GM18511 (cell line): ENCODE measurements around the gene HOXA9.

Source experiments
- ATAC-seq: cut with Tn5 transposase; IDR thresholded peaks from one replicate; pipeline ENCODE4 v1.9.1; 2021; ENCODE audit warnings: mild to moderate bottlenecking, moderate library complexity; ENCODE audit not compliant: unreplicated experiment

The HOXA9 gene

GRCh38 chr7:27188386-27189294 is 23.3 kb upstream of the HOXA9 start:
- ATAC-seq, result no peak

DNA sequence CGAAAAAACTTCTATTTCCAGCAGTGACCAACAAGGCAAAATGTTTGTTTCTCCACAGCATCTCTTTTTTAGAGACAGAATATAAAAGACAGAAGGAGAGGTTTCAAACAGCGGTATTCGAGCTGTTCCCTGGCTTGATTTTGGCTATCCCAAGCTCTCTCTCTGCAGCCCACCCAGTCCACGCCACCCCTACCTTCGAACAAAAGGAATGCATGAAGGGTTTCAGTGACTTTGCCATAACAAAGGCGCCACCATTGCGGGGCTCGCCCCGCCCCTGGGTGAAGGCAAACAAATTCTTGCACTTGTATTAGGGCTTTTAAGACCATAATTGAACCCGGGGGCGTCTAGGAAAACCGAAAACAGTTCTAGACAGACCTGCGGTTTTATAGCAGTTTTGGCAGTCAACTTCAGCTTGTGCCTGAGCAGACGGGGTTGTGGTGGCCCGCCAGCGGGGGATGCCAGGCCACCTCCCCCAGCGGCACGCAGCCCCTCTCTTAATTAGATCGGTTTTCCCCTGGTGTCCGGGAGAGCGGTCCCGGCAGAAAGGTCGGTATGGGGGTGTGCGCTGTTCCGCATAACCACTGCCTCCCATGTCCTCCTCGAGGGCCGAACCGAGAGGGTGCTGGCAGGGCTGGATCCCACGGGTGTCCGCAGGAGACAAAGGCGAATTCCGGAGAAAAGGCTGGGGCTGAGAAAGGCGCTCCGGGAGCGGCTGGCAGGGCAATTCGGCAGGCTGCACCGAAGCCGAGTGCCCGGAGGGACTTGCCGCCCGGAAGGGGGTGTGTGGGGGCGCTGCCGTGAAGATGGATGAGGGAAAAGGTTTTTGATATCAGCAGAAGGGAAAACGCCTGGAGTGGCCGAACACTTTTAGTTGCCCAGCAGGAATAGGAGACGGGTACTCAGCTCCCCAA is 22.4 kb upstream of the HOXA9 start:
- ATAC-seq, result no peak

DNA sequence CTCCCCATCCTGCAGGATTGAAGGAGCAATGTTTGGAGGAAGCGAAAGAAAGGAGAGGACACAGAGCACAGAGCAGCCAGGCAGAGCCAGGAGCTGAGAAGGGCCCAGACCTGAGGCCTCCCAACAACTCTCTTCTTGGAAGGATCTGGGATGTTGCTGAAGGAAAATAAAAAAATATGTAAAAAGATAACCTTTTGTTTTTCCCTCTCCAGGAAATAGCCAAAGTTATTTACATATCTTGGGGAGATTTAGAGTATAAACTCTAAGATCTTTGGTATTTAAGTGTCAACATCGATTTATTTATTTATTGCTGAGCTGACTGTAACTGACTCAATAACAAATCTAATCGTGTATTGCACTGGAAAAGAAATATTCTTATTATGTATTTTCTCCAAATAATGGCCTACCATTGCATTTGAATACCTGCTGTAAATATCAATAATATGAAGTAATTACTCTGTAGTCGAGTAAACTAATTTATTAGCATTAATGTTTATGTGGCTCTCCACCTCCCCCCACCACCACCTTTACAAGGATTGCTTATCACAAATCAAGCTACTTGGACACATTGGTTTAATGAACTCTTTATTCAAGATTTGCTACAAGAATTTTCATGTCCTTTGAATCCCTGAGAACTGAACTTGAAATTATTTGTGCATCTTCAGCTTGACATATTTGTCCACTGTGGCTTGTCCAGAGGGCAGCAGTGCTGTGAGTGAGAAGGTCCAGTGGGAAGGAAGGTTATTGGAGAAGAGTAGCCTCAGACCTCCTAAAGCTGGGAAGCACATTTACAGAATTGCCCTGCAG is 21.5 kb upstream of the HOXA9 start:
- no peak for ATAC-seq

DNA sequence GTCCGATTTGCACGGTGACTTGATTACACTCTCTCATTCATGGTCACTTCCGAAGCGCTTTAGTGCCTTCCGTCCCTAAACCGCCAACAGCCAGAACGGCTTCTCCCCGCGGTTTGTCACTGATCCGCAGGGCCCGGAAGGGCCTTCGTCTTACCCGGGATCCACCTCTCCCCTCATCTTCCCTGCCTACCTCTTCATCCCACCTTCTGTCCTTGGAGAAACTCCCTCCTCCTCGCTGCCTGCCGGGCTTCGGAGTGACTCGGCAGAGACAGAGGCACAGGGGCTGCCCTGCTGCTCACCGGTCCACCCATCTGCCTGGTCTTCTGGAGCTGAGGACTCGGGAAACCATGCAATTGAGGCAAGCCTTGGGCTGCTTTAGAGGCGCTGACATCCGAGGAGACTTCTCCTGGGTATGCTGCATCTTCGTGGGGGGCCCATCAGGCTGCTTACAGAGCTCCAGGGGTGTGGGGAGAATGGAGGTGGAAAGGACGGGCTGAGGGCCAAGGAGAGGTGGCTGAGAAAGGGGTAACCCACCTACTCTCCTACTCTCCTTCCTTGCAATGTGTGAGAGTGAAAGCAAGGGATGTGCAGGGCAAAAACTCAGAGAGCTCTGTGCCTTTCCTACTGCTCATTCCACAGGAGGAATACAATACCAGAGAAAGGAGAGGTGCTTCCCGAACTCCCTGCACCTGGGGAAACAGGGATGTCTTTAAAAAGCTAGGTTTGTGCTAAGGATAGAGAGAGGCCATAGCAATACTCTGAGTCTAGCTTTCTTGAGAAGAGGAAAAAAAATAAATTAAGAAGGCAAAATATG is 20.7 kb upstream of the HOXA9 start:
- no peak for ATAC-seq

DNA sequence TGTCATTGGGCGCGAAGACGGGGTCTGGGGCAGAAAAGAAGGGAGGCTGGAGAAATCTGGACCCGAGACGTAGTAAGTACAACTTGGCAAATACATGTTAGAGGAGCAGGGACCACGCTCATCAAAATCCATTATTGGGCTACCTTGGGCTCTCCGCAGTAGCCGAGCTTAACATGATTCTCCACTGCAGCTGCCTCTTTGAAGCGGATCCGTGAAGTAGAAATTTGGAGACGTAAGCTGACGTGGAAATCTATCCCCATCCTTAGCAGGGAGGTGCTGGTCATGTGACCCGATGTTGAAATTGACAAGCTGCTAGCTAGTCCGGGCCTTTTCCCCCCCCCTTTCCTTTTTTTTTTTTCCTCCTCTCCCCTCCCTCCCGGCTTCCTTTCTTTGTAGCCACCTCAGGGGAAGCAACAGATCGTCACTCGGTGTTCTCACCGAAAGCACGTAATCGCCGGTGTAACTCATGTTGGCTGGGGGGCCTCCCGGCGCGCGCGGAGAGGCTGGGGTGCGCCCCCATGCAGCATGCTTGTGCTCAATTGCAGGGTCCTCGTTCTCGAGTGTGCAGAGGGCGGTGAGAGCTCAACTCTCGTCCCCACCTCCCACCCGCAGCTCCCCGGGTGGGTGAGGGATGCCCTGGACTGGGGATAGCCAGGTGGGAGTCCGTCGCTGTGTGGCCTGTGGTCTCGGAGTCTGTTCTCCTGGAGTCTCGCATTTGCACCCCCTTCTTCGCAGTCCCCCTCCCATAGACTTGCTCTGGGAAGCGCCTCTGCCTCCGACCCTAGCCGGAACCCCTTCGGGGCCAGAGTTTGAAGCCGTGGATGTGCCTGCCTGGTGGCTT is 19.9 kb upstream of the HOXA9 start, which contains the start of gene HOXA11:
TSS of gene HOXA11 (minus strand) at position 220 of the 841 bp plus-strand sequence. CDS start at position 132, 88 bp downstream.
- ATAC-seq, result no peak

DNA sequence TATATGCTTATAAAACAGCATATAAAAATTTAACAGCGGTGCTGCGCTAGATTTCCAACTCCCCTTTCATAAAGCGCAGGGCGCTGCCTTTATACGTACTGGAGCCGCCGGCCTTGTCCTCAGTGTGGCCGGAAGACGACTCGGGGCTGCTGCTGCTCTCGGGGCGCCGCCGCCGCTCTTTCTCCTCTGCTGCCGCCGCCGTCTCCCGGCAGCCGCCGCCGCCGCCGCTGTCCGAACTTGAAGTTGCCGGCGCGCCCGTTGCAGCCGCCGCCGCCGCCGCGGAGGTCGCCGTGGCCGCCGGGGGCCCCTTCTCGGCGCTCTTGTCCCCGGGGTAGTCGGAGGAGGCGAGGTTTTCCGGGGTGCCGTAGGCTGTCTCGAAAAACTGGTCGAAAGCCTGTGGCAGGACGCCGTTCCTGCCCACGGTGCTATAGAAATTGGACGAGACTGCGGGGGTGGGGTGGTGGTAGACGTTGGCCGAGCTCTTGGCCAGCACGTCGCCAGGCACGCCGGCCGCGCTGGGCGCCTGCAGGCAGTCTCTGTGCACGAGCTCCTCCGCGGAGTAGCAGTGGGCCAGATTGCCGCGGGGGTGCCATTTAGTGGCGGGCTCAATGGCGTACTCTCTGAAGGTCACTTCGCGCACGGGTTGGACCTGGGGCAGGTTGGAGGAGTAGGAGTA is 19.1 kb upstream of the HOXA9 start:
- ATAC-seq, result no peak

GRCh38 chr7:27183682-27184336 is 18.5 kb upstream of the HOXA9 start:
- ATAC-seq, result no peak

DNA sequence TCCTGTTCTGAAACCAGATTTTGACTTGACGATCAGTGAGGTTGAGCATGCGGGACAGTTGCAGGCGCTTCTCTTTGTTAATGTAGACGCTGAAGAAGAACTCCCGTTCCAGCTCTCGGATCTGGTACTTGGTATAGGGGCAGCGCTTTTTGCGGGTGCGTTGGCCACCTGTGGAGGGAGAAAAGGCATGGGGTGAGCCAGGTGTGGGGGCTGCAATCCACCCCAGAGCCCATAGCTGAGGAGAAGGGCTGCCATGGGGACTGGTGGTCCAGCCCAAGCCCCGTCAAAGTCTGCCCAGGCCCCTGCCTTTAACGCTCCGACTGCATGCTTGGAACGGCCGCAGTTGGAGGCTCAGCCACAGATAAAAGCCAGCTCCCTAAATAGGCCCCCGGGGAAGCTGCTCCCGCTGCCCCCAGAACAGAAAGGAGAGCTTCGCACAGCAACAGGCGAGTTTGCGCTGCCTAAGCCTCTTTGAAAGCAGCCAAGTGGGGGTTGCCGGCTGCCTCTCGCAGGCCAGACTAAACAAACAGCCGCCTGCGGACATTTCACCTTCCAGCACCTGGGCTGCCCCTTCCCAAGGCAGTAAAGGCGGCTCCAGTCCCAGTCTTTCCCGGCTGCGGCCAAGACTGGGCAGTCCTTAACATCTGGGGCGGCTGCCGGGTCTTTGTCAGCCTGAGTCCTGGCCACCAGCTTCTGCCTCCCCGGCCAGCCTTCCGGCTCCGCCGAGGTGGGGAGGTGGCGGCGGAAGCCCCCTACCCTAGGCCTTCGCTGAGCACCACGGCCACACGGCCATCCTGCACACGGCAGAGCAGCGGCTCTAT is 17.7 kb upstream of the HOXA9 start:
- ATAC-seq, result no peak

DNA sequence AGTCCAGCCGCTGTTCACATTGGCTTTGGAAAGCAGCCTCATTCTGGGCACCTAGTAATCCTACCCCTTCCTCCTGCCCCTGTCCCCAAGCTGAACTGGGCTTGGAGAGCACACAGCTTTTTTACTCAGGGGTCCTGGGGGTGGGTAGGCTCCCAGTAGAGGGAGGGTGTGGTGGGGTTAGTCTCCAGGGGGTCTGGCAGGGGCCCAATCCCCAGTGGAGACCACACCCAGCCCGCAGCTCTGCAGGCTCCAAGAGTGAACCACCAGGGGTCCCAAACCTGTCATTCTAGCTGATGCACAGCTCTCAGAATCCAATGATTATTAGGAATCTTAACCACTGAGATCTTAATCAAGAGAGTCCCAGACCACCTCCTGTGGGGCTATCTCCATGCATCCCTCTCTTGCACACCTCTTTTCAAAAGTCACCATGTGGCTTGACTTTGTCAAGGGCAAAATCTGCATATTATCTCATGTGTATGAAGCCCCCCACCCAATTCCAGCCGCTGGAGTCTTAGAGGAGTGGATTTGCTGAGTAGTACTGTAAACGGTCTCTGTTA is 17.0 kb upstream of the HOXA9 start:
- ATAC-seq, result no peak

GRCh38 chr7:27181795-27182275 is 16.5 kb upstream of the HOXA9 start:
- no peak for ATAC-seq

GRCh38 chr7:27180431-27181420 is 15.4 kb upstream of the HOXA9 start:
- ATAC-seq, result no peak

GRCh38 chr7:27179503-27180430 is 14.4 kb upstream of the HOXA9 start:
- no peak for ATAC-seq

DNA sequence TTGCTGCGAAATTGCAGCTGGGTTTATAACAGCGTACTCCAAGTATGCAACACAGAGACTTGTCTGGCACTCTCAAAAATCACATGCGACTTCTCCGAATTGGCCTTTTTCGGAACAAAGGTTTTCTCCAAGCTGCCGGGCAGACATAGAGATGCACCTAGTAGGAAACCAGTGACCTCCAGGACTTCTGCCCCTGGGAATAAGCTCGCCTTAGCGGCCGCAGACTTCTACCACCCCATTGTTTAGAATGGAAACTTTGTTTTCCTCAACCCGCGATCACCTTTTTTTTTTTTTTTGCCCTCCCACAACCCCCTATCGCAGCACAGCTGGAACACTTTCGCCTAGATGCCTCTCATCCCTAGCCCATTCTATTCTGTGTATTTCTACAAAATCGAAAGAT is 13.7 kb upstream of the HOXA9 start:
- ATAC-seq, result no peak

DNA sequence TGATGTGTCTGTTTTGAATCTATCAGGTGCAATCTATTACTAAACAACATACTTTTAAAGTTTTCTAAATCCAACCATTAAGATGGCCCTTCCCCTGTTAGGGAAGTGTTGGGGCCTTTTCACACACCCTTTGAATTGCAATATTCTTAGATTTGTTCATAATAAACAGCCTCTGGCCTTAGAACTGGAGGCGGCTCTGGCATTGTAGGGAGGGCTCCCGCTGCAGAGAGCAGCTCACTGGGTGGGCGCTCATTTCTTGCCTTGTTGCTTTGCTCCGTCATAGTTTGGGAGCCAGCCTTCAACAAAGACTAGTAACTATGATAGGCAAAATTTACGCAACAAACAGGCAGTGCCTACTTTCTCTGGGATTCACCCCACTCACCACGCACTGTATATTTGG is 13.0 kb upstream of the HOXA9 start:
- ATAC-seq, result no peak
